HG03108 (cell line): ENCODE measurements around the gene GJD2.

Experiments used
- ATAC-seq: cut with Tn5 transposase; IDR thresholded peaks from one replicate; pipeline ENCODE4 v1.9.1; 2021; ENCODE audit warnings: moderate library complexity; ENCODE audit not compliant: unreplicated experiment

Gene GJD2

DNA sequence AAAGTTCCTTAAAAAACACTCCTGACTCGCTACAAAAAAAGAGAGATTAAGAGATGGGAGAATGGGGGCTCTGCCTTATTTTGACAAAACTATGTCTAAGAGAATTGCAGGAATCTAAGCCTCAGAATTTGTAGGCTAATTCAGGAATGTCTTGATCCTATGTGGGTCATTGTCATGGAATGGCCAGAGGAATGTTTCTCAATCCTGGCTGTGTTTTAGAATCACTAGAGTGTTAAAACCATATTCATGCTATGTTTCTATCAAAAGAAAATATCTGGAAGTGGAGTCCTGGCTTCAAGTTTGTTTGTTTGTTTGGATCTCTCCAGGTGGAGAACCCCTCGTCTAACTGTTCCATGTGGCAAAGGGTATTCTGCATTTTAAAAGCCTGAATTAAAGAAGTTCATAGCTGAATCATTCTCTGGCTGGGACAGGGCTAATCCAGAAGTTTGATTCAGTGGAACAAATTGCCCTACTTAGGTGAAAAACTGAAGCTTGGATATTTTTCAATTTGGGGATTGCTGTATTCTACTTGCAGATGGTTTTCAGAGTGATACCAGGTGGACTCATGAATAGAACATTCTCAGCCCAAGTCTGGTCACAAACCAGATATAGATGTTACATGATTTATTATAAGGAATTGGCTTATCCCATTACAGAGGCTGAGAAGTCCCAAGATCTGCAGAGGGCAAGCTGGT lies 28.2 kb downstream of the GJD2 start:
- ATAC-seq, result no peak

DNA sequence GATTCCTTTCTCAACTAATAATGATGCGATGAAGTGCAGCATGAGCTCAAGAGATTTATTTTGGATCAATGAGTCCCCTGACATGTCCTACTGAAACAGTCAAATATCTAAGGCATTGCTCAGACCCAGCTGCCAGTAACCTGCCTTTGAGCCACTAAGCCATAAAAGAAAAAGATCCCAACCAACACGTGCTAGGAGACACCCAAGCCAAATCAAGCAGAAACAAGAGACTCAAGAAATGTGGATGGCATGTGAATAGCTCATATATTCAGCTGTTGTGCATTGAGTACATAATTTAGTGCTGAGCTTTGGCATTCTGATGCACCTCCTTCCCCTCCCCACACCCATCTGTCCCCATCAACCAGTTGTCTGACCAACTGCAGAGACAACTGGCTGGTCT lies 29.2 kb downstream of the GJD2 start:
- ATAC-seq, result no peak

DNA sequence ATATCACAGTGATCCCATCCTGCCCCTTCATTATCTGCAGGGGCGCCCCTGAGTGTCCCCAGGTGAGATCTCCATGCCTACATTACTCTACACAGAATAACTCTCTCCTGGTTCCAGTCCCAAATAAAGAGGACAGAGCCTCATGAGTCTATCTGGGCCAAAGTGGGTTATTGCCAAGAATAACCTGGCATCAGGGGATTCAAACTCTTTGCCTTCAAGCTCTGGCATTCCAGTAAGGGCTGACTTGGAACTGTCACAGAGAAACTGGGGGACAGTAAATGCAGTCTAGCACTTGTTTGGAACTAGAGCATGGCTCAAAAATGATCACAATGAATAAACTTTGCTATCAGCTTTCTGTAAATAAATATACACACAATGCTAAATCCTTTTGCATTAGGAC lies 30.3 kb downstream of the GJD2 start:
- ATAC-seq, result no peak

DNA sequence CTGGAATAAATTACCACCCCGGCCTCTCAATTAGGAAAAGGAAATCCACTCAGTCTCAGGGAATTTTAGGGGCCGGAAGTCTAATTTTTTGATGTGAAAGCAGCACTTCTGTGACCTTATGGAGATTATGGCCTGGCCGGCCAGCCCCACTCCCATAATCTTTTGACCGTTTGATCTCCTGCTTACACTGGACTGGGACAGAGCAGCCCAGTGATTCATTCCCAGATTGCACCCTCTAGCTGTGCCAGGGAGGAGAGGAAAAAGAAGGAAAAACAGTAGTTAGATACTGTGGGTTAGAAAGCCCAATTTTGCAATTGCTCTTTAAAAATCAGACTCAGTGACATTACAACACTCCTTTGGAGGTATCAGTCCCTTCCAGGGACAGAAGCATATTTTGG lies 32.4 kb downstream of the GJD2 start:
- no peak for ATAC-seq

DNA sequence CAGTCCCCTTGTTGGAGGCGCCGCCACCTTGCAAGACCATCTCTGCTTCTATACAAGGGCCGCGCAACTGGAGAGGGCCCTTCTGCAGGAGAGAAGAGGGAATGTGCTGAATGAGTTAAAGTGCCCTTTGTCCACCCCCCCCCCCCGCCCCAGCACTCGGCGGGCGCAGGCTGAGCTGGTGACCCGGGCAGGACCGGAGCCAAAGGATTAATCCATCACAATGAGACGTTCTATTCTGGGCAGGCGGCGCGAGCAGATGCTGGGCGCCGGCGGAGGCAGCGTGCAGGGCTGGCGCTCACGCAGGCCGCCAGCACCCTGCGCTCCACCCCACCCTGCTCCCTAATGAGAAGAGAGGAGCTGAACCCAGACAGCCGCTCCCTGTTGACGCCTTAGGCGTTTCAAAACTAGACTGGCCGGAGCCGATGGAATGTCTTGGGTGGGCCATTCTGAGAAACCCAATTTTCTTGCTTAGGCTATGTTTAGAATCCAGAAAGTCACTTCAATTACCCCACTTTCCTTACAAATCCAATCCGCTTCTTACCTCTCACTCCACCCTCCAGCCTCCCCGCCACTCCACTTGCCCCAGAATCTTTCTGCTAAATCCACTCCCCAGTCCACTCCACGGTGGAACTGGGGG lies 32.9 kb downstream of the GJD2 start:
- ATAC-seq, result no peak

DNA sequence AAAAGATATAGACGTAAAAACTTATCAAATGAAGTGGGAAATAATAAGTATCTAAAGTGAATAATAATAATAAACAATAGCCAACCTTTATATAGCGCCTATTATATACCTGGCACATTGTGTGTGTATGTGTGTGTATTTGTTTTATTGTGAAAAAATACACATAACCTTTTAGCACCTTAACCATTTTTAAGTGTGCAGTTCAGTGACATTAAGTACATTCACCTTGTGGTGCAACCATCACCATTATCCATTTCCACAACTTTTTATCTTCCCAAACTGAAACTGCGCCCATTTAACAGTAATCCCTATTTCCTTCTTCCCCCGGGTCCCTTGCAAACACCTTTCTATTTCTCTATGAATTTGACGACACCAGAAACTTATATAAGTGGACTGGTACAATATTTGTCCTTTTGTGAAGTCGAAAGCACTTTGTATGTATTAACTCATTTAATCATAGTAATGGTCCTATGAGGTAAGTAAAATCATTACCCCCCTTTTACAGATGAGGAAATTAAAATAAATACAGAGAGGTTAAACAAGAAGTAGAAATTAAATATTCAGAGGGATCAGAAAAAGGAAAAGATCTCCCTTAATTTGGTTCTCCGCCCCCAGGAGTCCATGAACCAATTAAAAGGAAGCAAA lies 33.5 kb downstream of the GJD2 start:
- ATAC-seq, result no peak

DNA sequence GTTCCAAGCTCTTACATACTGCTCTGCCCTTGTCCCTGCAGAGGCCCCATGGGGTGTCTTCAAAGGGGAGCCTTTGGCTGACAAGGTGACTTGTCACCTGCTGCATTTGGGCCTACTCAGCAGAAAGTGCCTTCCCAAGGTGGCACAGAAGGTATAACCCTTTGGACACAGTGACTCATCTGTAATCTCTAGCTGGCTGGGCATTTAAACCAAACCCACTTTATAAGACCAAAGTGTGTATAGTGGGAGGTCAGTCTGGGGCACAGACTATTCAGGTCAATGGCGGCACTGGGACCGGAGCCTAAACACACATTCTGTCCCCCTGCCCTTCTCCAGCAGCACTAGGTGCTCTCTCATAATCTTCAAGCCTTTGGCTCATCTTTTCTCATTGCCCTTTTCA lies 35.1 kb downstream of the GJD2 start:
- ATAC-seq, result no peak

DNA sequence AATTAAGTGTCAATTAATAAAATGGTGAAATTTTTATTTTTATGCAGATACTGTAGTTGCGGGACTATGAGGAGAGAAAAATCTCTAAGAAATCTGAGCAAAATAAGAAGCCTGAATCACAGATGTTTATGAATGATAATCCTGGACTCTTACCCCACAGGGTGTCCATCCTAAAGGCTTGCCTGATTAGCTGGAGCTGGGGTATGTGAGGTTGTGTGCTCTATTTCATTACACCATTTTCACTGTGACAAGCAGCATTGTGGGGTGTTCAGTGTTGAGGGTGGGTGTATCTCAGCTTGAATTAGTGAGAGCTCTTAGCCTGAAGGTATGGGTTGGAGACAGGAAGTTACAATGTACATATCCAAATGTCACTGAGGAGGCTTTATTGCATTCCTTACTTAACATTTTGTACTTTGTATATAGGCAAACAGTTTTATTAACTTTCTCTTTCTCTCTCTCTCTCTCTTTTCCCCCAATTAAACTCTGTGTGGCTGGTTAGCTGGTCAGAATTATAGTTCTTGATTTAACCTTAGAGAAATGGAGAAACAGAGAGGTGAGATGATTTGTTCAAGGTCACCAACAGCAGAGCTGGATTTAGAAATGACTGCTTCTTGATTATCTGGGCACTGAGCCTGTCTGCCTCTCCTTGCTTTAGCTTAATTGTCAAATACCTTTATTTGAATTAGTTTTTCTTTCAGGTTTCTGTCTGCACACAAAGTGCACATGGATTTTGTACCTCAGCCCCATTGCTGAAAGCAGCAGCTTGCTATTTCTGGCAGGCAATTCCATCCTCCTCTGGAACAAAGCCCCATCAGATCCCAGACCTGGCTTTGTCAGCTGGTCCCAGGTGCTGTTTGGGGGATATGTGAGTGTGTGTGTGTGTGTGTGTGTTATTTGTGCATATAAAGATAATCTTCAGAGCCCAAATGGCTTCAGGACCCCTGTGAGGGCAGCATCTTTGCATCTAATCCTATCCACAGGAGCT lies 35.8 kb downstream of the GJD2 start:
- ATAC-seq, result no peak

DNA sequence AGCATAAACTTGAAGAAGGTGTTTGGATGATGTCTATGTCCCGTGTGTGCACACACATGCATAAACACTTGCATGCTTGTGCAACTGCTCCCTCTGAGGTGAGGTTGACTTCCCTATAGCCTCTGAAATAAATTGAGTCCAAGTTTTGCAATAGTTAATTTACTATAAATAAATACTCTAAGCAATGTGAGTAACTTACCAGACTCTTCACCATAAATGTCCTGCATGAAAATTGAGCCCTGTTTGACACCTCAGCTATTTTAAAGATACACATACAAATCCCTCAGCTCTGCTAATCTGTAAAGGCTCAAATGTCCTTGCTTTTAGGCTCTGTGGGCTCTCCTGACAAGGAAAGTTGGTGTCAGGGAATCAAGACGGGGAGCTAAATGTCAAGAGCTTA lies 37.1 kb downstream of the GJD2 start:
- no peak for ATAC-seq

DNA sequence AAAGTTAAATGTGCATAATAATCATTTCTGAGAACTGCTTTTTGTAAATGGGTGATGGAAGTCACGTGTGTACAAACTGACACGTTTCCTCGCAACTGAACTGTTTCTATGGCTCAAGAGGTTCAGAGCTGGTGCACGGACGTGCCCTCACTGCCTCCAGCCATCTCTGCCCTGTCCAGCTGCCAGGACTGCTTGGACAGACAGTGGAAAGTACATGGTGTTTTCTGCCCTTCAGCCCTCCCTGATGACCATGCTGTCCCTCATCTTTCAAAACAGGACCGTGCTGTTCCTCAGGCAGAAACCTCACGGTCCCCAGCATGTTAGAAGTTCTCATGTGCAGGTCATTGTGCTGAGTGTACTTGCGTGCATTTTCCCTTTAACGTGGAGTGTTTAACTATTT lies 38.7 kb downstream of the GJD2 start:
- no peak for ATAC-seq

DNA sequence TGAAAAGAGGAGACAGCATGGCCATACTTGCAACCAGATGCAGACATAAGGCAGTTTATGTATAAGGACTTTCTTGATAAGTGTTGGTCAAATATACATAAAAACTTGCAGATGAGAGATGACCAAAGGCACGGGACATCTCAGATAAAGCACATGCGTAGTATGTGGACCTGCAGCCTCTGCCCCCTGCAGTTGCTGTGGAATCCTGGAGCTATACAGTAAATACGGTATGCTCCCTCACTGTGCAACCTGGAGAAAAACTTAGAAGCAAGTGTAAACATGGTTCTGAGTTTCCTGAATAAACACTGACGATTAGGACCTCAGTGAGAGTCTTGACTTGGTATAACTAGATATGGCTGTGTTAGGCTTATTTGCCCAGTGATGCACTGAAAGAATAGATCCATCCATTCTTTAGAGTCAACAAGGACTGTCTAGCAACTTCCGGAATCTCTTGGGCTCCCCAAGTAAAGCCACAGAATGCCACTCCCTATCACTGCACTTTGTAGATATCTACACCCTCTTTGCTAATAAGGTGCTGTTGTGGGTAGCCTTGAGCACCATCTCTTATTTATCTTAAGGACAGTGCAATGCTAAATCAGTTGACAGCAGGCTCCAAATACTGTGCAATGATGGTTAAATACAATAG lies 40.2 kb downstream of the GJD2 start:
- ATAC-seq, result no peak

DNA sequence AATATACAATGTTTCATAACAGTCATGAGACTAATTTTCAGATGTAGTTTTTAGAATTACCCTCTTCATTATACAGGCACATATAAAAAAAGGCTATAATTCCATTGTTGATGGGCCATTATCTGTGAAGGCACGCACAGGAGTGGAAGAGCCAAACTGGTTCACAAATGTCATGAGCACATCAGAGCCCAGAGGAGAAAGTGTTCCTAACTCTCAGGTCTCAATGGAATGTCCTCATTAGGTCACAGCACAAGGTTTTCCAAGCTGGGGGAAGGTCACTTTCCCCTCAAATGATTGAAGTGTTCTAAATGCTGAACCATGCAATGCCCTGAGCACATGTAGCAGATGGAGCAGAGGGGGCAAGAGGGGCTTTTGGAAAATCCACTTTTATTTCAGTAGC lies 41.2 kb downstream of the GJD2 start:
- ATAC-seq, result no peak

DNA sequence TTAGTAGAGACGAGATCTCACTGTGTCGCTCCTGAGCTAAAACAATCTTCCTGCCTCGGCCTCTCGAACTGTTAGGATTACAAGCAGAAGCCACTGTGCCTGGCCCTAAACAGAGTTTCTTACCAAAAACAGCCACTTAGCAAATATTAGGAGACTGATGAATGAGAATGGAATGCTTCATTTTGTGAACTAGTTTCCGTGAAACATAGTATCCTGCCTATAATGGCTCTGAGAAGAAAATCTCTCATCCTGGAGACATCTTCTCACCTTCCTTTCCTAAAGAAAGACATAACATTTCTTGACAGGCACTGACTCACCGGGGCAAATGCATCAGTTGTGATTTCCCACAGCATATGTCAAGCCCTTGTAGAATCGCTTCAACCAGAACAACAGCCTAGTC lies 44.9 kb downstream of the GJD2 start:
- ATAC-seq, result no peak

DNA sequence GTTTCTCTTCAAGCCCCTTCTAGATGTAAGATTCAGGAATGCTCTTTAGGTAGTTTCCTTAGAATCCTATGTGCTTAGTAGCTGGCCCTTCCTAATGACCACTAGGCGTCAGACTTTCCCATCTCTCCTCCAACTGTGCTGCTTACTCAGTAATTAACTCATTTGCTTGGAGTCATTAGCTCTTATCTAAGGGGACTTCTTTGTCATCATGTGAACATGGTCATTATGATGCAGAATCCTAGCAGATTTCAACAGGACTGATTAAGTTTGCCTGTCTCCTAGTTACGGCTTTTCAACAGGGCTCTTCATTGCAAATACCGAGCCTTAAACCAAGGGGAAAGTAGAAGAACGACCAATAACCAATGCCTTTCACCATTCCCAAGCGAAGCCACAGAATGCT lies 46.4 kb downstream of the GJD2 start:
- ATAC-seq, result no peak

DNA sequence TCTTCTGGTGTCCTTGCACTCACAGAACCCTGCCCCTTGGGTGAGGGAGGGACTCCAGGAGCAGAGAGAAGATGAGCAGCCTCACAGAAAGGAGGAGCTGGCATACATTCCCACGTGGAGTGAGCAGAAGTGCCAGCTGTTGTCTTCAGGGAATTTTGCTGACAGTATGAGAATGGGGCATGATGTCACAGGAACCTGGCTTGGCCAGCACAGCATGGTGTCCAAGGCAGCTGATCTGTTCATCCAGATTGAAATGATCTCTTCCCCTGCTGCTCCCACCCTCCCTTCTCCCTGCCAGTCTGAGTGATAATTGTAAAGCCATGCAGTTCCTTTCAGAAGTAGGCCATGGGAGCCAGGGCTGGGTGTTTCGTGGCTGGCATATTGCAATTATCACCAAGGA lies 53.3 kb downstream of the GJD2 start:
- ATAC-seq, result no peak
